ENCODE measurements around the gene XKRX.

Gene XKRX

GRCh38 chrX:100926453-100926852 is 2.3 kb downstream of the XKRX start:
- no peak overlapping the region for H3K27ac Mint-ChIP-seq
- peaks cover 4% of the 10 kb centered on the region for H3K9me3 Mint-ChIP-seq
- H3K36me3 Mint-ChIP-seq (ENCODE audit: low read depth): no peaks in the 10 kb centered on the region
- peaks cover 4% of the 10 kb centered on the region for H3K27me3 Mint-ChIP-seq
- no peak overlapping the region for H3K4me3 Mint-ChIP-seq
- peaks cover 38% of the 10 kb centered on the region for H3K4me1 Mint-ChIP-seq (ENCODE audit: low read depth)

- Mint-ChIP-seq H3K27me3 (no peaks in the 10 kb centered on the region), H3K27ac (no peak overlapping the region), H3K9me3 (no peaks in the 10 kb centered on the region), H3K4me1 (ENCODE audit: low read depth) (peaks cover 25% of the 10 kb centered on the region), H3K4me3 (no peak overlapping the region), H3K36me3 (ENCODE audit: low read depth) (no peaks in the 10 kb centered on the region)
These were observed 4.3 kb downstream of the XKRX start for GRCh38 chrX:100924375-100924774.

GRCh38 chrX:100915562-100915961 is 13.2 kb downstream of the XKRX start:
- Mint-ChIP-seq H3K4me1 (ENCODE audit: low read depth) (no peaks in the 10 kb centered on the region), H3K36me3 (ENCODE audit: low read depth) (peaks cover 5% of the 10 kb centered on the region), H3K4me3 (no peak overlapping the region), H3K9me3 (no peaks in the 10 kb centered on the region), H3K27me3 (no peaks in the 10 kb centered on the region), H3K27ac (no peak overlapping the region)

- Mint-ChIP-seq H3K4me3 (no peak overlapping the region), H3K27ac (no peak overlapping the region), H3K36me3 (ENCODE audit: low read depth) (peaks cover 5% of the 10 kb centered on the region), H3K27me3 (no peaks in the 10 kb centered on the region), H3K4me1 (ENCODE audit: low read depth) (no peaks in the 10 kb centered on the region), H3K9me3 (no peaks in the 10 kb centered on the region)
These were observed 15.6 kb downstream of the XKRX start for GRCh38 chrX:100913111-100913510.

- H3K4me3 Mint-ChIP-seq: no peak overlapping the region
- H3K36me3 Mint-ChIP-seq (ENCODE audit: low read depth): peaks cover 5% of the 10 kb centered on the region
- H3K27me3 Mint-ChIP-seq: no peaks in the 10 kb centered on the region
- H3K9me3 Mint-ChIP-seq: no peaks in the 10 kb centered on the region
- H3K27ac Mint-ChIP-seq: no peak overlapping the region
- H3K4me1 Mint-ChIP-seq (ENCODE audit: low read depth): no peaks in the 10 kb centered on the region
These were observed 17.0 kb downstream of the XKRX start for GRCh38 chrX:100911731-100912130.

GRCh38 chrX:100905620-100906019 is 23.1 kb downstream of the XKRX start:
- Mint-ChIP-seq H3K36me3 (ENCODE audit: low read depth) (no peaks in the 10 kb centered on the region), H3K9me3 (no peaks in the 10 kb centered on the region), H3K27ac (no peak overlapping the region), H3K4me1 (ENCODE audit: low read depth) (no peaks in the 10 kb centered on the region), H3K4me3 (no peak overlapping the region), H3K27me3 (no peaks in the 10 kb centered on the region)

- Mint-ChIP-seq H3K27ac (no peak overlapping the region), H3K27me3 (no peaks in the 10 kb centered on the region), H3K4me3 (no peak overlapping the region)
These were observed 24.3 kb downstream of the XKRX start for GRCh38 chrX:100904433-100904832.

GRCh38 chrX:100895365-100896075 is 33.2 kb downstream of the XKRX start:
- Mint-ChIP-seq H3K4me1 (ENCODE audit: low read depth) (no peaks in the 10 kb centered on the region), H3K36me3 (ENCODE audit: low read depth) (no peaks in the 10 kb centered on the region), H3K9me3 (no peaks in the 10 kb centered on the region), H3K27me3 (no peaks in the 10 kb centered on the region), H3K27ac (no peak overlapping the region), H3K4me3 (no peak overlapping the region)

More at GRCh38 chrX:100904433-100904832, 24.3 kb downstream of the XKRX start:
- Mint-ChIP-seq H3K4me1 (ENCODE audit: low read depth) (no peaks in the 10 kb centered on the region), H3K36me3 (ENCODE audit: low read depth) (no peaks in the 10 kb centered on the region), H3K9me3 (no peaks in the 10 kb centered on the region)

GRCh38 chrX:100883654-100884053 is 45.1 kb downstream of the XKRX start:
- Mint-ChIP-seq H3K4me3 (no peak overlapping the region), H3K27ac (no peak overlapping the region), H3K36me3 (ENCODE audit: low read depth) (no peaks in the 10 kb centered on the region), H3K27me3 (no peaks in the 10 kb centered on the region), H3K4me1 (ENCODE audit: low read depth) (peaks cover 3% of the 10 kb centered on the region), H3K9me3 (no peaks in the 10 kb centered on the region)

GRCh38 chrX:100880368-100880767 is 48.3 kb downstream of the XKRX start:
- no peaks in the 10 kb centered on the region for H3K36me3 Mint-ChIP-seq (ENCODE audit: low read depth)
- no peaks in the 10 kb centered on the region for H3K9me3 Mint-ChIP-seq
- H3K27me3 Mint-ChIP-seq: no peaks in the 10 kb centered on the region
- no peak overlapping the region for H3K27ac Mint-ChIP-seq
- H3K4me3 Mint-ChIP-seq: no peak overlapping the region
- H3K4me1 Mint-ChIP-seq (ENCODE audit: low read depth): no peaks in the 10 kb centered on the region

- Mint-ChIP-seq H3K36me3 (ENCODE audit: low read depth) (no peaks in the 10 kb centered on the region), H3K27me3 (no peaks in the 10 kb centered on the region), H3K27ac (no peak within 1 kb of the TSS), H3K4me1 (ENCODE audit: low read depth) (no peaks in the 10 kb centered on the region), H3K9me3 (no peaks in the 10 kb centered on the region), H3K4me3 (no peak within 1 kb of the TSS)
These were observed 54.4 kb downstream of the XKRX start, which contains the start of gene NOX1 for GRCh38 chrX:100874325-100874724. NOX1 (minus strand) TSS chrX:100874359; CDS start chrX:100874139, 220 bp downstream.

GRCh38 chrX:100871594-100872560 is 56.8 kb downstream of the XKRX start:
- H3K36me3 Mint-ChIP-seq (ENCODE audit: low read depth): no peaks in the 10 kb centered on the region
- no peaks in the 10 kb centered on the region for H3K4me1 Mint-ChIP-seq (ENCODE audit: low read depth)
- no peak overlapping the region for H3K27ac Mint-ChIP-seq
- H3K4me3 Mint-ChIP-seq: no peak overlapping the region
- H3K9me3 Mint-ChIP-seq: no peaks in the 10 kb centered on the region
- no peaks in the 10 kb centered on the region for H3K27me3 Mint-ChIP-seq

GRCh38 chrX:100870527-100870926 is 58.2 kb downstream of the XKRX start:
- Mint-ChIP-seq H3K27me3 (no peaks in the 10 kb centered on the region), H3K4me3 (no peak overlapping the region), H3K27ac (no peak overlapping the region)

GRCh38 chrX:100868273-100868672 is 60.4 kb downstream of the XKRX start:
- H3K4me3 Mint-ChIP-seq: no peak overlapping the region
- no peaks in the 10 kb centered on the region for H3K36me3 Mint-ChIP-seq (ENCODE audit: low read depth)
- no peaks in the 10 kb centered on the region for H3K4me1 Mint-ChIP-seq (ENCODE audit: low read depth)
- no peaks in the 10 kb centered on the region for H3K9me3 Mint-ChIP-seq
- no peaks in the 10 kb centered on the region for H3K27me3 Mint-ChIP-seq
- no peak overlapping the region for H3K27ac Mint-ChIP-seq

More at GRCh38 chrX:100870527-100870926, 58.2 kb downstream of the XKRX start:
- no peaks in the 10 kb centered on the region for H3K4me1 Mint-ChIP-seq (ENCODE audit: low read depth)
- no peaks in the 10 kb centered on the region for H3K9me3 Mint-ChIP-seq
- H3K36me3 Mint-ChIP-seq (ENCODE audit: low read depth): no peaks in the 10 kb centered on the region

GRCh38 chrX:100864657-100865391 is 63.9 kb downstream of the XKRX start:
- Mint-ChIP-seq H3K9me3 (no peaks in the 10 kb centered on the region), H3K36me3 (ENCODE audit: low read depth) (no peaks in the 10 kb centered on the region), H3K4me3 (no peak overlapping the region), H3K27me3 (no peaks in the 10 kb centered on the region), H3K27ac (no peak overlapping the region), H3K4me1 (ENCODE audit: low read depth) (no peaks in the 10 kb centered on the region)

All from stimulated activated naive CD8-positive, alpha-beta T cell treated with anti-CD3 and anti-CD28 coated beads, Interleukin-15, Interleukin-2, amounts not matched to agents 100 ng/mL and 50 ng/mL, for 24 hours (primary cell).